GM18519 (cell line): ENCODE results near the gene ZCCHC24.
"Not testable (repeated sequence)": the region's sequence is repeated elsewhere in the genome, so short reads cannot be mapped to it uniquely, and the experiment has no call there.

ENCODE experiments used
- ATAC-seq: cut with Tn5 transposase; IDR thresholded peaks from one replicate; pipeline ENCODE4 v1.9.1; 2021; ENCODE audit warnings: mild to moderate bottlenecking, moderate library complexity; ENCODE audit not compliant: unreplicated experiment, low FRiP score

Gene ZCCHC24

GRCh38 chr10:79447911-79448731 is 2.7 kb upstream of the ZCCHC24 start:
- no peak for ATAC-seq

DNA sequence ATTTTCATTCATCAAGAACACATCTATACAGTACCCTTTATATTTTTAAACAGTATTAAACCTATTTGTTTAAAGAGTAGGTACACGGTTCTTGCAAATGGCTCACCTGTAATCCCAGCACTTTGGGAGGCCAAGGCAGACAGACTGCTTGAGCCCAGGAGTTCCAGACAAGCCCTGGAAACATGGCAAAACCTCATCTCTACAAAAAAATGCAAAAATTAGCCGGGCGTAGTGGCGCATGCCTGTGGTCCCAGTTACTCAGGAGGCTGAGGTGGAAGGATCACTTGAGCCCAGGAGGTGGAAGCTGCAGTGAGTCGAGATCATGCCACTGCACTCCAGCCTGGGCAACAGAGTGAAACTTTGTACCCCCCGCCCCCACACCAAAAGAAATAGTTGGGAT is 1.8 kb upstream of the ZCCHC24 start:
- ATAC-seq, result not testable (repeated sequence)

- ATAC-seq, result no peak
These were observed 1.3 kb upstream of the ZCCHC24 start for GRCh38 chr10:79446758-79447084.

DNA sequence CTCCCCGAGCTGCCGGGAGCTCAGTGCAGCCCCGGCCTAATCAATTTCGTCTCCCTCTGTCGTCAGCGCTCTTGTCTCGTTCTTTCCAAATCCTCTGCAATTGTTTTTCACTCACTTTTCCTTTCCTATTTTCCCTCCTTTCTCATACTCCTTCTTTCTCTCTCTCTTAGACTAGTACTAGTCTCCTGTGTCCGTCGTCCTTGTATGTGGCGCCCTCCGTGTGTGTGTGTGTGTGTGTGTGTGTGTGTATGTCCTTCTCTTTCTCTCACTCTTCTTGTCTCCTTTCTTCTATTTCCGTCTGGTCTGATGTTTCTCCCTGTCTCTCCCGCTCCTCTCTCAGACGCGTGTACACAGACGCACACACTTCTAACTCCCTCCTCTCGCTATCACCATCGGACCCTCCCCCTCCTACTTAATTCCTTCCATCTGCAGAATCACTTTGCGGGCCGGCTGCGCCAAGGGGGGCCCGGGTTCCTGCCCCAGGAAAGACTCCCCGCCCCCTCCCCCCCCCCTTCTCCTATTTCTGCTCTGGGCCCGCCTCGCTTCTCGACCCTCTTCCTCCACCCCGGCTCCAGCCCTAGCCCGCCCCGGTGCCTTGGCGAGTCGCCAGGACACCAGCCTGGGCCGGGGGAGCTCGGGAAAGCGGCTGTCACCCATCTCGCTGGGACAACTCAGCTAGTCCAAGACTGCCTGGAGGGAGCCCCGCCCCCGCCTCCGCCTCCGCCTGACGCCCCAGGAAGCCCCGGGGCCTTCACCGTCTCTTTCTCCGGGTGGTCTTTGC is 743 bp upstream of the ZCCHC24 start:
- peak; percentile 6 for ATAC-seq

GRCh38 chr10:79444199-79445119 is 965 bp downstream of the ZCCHC24 start:
- peak; percentile 10 for ATAC-seq

GRCh38 chr10:79443338-79444198 is 1.9 kb downstream of the ZCCHC24 start:
- no peak for ATAC-seq

GRCh38 chr10:79442171-79443040 is 3.0 kb downstream of the ZCCHC24 start:
- no peak for ATAC-seq

DNA sequence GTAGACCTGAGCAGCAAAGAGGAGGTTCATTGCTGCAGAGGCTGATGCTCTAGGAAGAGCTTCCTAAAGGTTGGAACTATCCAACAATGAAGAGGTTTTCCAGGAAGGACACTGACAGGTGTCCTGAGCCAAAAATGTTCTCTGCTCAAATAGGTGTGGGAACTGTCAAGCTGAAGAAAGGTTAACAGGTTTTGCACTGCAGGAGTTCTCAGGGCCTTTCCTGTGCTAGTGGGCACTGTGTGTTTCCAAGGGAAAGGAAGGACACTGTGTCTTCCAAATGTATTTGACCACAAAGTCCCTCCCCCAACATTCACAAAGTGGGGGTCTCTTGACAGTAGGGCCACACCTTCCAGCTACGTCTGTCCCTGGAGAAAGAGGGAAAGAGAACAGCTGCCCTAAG is 4.0 kb downstream of the ZCCHC24 start:
- no peak for ATAC-seq

- ATAC-seq, result no peak
These were observed 5.1 kb downstream of the ZCCHC24 start for GRCh38 chr10:79440281-79440680.

- ATAC-seq, result no peak
These were observed 6.7 kb downstream of the ZCCHC24 start for GRCh38 chr10:79438699-79439085.

DNA sequence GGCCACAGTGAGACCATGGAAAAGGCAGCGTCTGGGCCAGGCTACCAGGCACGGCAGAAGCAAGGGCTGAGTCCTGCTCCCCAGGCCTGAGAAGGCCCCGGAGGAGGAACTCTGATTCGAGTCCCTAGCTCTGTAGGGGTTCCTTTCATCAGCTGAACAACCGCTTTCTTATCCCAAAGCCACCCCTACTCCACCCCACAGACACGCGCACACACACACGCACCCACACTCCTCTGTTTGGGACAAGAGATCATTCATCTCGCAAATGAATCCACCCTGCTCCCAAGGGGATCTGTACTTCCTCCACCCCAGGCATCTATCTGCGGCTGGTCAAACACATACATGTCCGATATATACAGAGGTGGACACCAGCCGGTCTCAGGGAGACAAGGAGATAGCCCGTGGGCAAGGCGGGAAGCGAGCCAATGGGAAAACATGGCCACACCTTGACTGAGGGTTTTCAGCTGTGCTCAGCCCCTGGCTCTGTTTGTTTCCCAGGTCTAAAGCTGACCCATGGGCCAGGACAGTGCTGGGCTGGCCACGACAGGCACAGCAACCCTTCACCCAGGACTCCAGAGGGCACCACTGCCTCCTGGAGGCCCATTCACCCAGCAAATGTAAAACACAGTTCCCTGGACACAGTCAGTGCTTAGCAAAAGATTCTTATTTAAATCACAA is 7.3 kb downstream of the ZCCHC24 start:
- ATAC-seq, result no peak

- ATAC-seq, result no peak
These were observed 8.2 kb downstream of the ZCCHC24 start for GRCh38 chr10:79437111-79437814.

- no peak for ATAC-seq
These were observed 8.6 kb downstream of the ZCCHC24 start for GRCh38 chr10:79436850-79437103.

DNA sequence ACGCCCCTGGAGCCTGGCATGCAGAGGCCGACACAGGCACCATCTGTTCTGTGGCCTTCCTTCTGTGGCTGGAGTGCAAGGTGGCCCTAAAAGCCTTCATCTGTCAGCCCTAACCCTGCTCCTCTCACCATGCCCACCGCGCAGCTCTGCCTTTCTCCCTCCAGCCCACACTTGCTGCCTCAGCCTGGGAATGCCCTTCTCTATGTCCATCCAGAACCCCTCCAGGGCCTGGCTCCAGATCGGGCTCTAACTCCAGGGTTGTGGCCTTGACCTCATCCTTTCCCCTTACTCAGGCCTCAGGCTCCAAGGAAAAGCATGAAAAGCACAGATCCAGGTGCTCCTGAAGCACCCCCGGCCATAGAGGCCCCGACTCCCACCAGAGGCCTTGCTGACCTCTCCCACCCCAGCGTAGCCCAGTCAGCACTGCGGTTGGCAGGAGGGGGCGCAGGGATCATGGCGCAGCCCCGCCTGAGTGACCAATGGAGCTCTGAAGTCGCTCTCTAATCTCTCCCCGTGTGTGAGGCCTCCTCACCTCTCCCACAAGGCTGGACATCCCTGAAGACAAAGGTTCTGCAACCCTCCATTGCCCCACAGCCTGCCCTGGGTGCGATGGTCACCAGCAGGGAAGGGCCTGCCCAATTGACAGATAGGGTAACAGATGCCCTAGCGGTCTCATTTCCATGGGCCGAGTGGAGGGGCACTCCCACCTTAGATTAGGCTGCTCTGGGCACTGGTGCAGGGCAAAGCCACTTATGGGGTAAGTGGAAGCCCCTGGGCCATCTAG is 9.2 kb downstream of the ZCCHC24 start:
- no peak for ATAC-seq

GRCh38 chr10:79435271-79436065 is 10.0 kb downstream of the ZCCHC24 start:
- no peak for ATAC-seq

DNA sequence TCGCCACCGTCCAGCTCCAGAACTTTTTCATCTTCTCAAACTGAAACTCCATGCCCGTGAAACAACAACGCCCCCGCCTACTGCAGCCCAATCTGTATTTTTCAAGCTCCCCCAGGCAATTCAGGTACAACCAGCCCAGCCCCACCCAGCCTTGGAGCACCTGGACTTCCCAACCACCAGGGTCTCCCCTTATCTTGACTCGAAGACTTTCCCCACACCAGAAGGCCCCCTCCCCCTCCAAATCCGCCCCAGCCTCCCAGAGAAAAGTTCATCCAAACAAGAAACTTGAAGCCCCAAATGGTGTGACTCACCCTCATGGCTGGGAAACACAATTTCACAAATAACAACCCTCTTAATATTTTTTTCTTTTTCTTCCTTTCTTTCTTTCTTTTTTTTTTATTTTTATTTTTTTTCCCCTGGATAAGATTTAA is 10.6 kb downstream of the ZCCHC24 start:
- no peak for ATAC-seq
